Breast epithelium (tissue), 4 donors: ENCODE data around the gene ZC3H14. TPM values are rescaled to one million over a fixed set of nuclear protein-coding genes. Genes with fewer than 3 reads are reported as not detected.

Experiments used
- DNase-seq, 2 donors: peaks; one replicate each; pipeline ENCODE4 v3.0.0-alpha.2; 2019; ENCODE audit warnings: low spot score in 2 of 2
- H3K27ac ChIP-seq, 2 donors: fragments of 200-600 bp; sonication (generic) in 1 of 2; one replicate each; pipeline ENCODE4 v1.5.1; 2016 to 2019; ENCODE audit warnings: mild to moderate bottlenecking in 1 of 2
- H3K27me3 ChIP-seq, 2 donors: fragments of 200-600 bp; sonication (generic) in 1 of 2; one replicate each; pipeline versions ENCODE4 v1.5.1 to v1.6.0; 2017 to 2019; ENCODE audit warnings: control low read depth in 1 of 2, mild to moderate bottlenecking in 1 of 2
- H3K36me3 ChIP-seq: fragments of 200-600 bp; one replicate; pipeline ENCODE4 v1.5.1; 2019
- H3K4me1 ChIP-seq, 2 donors: fragments of 200-600 bp; sonication (generic); one replicate each; pipeline ENCODE4 v1.5.1; 2016 to 2019; ENCODE audit warnings: control low read depth in 1 of 2
- H3K4me3 ChIP-seq, 3 donors: fragments of 200-600 bp; sonication (generic); 1 replicate in 2 of 3; 2 replicates in 1 of 3; pipeline ENCODE4 v1.5.1; 2016 to 2019; ENCODE audit warnings: mild to moderate bottlenecking in 3 of 3, moderate library complexity in 2 of 3
- H3K9me3 ChIP-seq, 2 donors: fragments of 200-600 bp; sonication (generic) in 1 of 2; one replicate each; pipeline ENCODE4 v1.5.1; 2016 to 2019; ENCODE audit warnings: control low read depth in 1 of 2
- POLR2A ChIP-seq: fragments of 450-650 bp; IDR thresholded peaks from one replicate; pipeline ENCODE4 v1.6.1; 2016; ENCODE audit warnings: antibody characterized with exemption, mild to moderate bottlenecking, moderate library complexity
- POLR2AphosphoS5 ChIP-seq, 3 donors: sonication (generic); formaldehyde crosslinking; IDR thresholded peaks; one replicate each; pipeline ENCODE4 v1.6.1; 2017; ENCODE audit warnings: antibody characterized with exemption in 3 of 3
- intact Hi-C: fragments of 100-400 bp; cut with DNase I; formaldehyde crosslinking; loops from one replicate; pipeline ENCODE4 v1.15.1; 2023; ENCODE audit warnings: low total_unique reads
- total RNA-seq, 3 donors: library from RNA; depleted of rRNA; stranded (reverse); fragments of >200 nt; gene quantifications; one replicate each; pipeline ENCODE4 v1.1.0, GENCODE V29; 2016
- TF ChIP-seq, protein P1 (sequence below), 3 donors: fragments of 450-650 bp; IDR thresholded peaks; one replicate each; pipeline ENCODE4 v1.5.1; 2016 to 2017; ENCODE audit warnings: antibody characterized with exemption in 3 of 3, mild to moderate bottlenecking in 3 of 3, moderate library complexity in 3 of 3

The ZC3H14 gene
- total RNA-seq, 3 donors from 2014 or later, result 75.7 to 102 (median 76.7) TPM

DNA sequence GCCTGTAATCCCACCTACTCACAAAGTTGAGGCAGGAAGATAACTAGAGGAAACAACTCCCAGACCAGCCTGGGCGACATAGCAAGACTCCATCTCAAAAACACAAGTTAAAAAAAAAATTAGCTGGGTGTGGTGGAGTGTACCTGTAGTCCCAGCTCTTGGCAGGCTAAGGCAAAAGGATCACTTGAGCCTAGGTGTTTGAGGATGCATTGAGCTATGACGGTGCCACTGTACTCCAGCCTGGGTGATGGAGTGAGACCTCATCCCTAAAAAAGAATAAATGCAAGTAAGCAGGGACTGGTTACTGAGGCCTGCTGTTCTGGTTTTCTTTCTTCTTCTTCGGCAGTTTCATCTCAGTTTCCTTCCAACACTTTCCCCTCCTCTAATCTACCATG, 15.5 kb upstream of the ZC3H14 start:
- TF ChIP-seq POLR2A (no peak), POLR2AphosphoS5 (IDR thresholded peaks at IDR 0.05) (no peak)
- TF ChIP-seq, protein P1, sequence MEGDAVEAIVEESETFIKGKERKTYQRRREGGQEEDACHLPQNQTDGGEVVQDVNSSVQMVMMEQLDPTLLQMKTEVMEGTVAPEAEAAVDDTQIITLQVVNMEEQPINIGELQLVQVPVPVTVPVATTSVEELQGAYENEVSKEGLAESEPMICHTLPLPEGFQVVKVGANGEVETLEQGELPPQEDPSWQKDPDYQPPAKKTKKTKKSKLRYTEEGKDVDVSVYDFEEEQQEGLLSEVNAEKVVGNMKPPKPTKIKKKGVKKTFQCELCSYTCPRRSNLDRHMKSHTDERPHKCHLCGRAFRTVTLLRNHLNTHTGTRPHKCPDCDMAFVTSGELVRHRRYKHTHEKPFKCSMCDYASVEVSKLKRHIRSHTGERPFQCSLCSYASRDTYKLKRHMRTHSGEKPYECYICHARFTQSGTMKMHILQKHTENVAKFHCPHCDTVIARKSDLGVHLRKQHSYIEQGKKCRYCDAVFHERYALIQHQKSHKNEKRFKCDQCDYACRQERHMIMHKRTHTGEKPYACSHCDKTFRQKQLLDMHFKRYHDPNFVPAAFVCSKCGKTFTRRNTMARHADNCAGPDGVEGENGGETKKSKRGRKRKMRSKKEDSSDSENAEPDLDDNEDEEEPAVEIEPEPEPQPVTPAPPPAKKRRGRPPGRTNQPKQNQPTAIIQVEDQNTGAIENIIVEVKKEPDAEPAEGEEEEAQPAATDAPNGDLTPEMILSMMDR (IDR thresholded peaks at IDR 0.05), result no peak
- no peaks in the 10 kb centered on the region for H3K27me3 ChIP-seq
- no peak overlapping the region for H3K4me3 ChIP-seq
- H3K36me3 ChIP-seq, result no peaks in the 10 kb centered on the region
- H3K9me3 ChIP-seq, result no peaks in the 10 kb centered on the region
- H3K4me1 ChIP-seq, result no peaks in the 10 kb centered on the region
- H3K27ac ChIP-seq, result no peak overlapping the region
- DNase-seq, result no peak
- intact Hi-C loops, result no loop called here

DNA sequence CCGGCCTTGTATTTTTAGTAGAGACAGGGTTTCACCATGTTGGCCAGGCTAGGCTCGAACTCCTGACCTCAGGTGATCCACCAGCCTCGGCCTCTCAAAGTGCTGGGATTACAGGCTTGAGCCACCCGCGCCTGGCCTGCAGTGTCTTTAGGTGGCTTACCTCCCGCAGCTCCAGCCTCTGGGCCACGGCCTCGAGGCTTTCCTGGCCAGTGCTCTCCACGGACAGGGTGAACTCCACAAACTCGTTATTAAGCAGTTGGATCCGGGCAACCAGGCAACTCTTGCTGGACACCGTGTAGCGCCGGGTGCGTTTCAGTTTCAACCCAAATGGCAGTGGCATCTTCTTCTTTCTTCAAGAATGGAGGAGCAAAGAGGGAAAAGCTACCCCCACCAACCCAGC, 12.8 kb upstream of the ZC3H14 start:
- Histone ChIP-seq H3K9me3 (no peaks in the 10 kb centered on the region), H3K27me3 (no peaks in the 10 kb centered on the region), H3K27ac (no peak overlapping the region), H3K36me3 (no peaks in the 10 kb centered on the region), H3K4me1 (peaks cover 0 to 4% of the 10 kb centered on the region in 2 donors), H3K4me3 (no peak overlapping the region)
- TF ChIP-seq POLR2A (no peak), POLR2AphosphoS5 (IDR thresholded peaks at IDR 0.05) (no peak)
- TF ChIP-seq, protein P1 (IDR thresholded peaks at IDR 0.05), result no peak
- DNase-seq, result no peak
- intact Hi-C loops, result no loop called here

DNA sequence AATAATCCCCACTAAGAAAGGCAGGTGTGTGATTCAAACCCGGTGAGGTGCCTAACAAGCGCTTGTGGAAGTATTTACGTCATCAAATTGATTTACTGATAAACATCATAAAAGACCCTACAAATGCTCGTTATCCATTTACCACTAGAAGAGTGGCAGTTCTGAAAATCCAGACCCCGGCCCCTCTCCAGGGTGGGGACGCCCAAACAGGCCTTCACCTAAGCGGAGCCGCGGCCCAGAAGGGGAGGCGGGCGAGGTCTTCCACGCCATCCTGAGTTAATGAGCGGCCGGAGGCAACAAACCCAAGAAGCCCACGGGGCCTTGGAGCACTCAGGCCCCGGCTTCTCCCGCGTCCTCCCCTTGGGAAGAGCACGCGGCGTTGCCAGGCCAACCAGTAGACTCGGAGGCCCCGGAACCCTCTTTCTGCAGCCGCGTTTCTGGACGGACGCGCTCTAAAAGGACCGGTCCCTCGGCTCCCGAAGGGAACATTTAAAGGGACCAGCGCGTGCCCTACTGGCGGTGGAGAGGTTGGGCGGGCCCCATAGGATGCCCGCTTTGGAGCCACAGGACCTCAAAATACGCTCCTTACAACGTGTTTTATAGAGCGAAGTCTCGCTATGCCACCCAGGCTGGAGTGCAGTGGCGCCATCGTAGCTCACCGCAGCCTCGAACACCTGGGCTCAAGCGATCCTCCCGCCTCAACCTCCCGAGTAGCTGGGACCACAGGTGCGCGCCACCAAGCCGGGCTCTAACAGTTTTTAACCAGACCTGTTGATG, 11.6 kb upstream of the ZC3H14 start:
- peak overlapping the region; percentile 60 to 78 (median 73) for H3K4me3 ChIP-seq
- peak overlapping the region; percentile 79 for H3K27ac ChIP-seq
- no peaks in the 10 kb centered on the region for H3K27me3 ChIP-seq
- H3K9me3 ChIP-seq, result no peaks in the 10 kb centered on the region
- intact Hi-C loops, result no loop called here
- H3K4me1 ChIP-seq, result peaks cover 0 to 4% of the 10 kb centered on the region in 2 donors
- peak; percentile 69 to 82 for DNase-seq
- TF ChIP-seq, protein P1 (IDR thresholded peaks at IDR 0.05), result peak in 2 of 3 donors; percentile 36 to 40
- TF ChIP-seq POLR2A, result no peak
- peak in 2 of 3 donors; percentile 63 to 74 for TF ChIP-seq POLR2AphosphoS5 (IDR thresholded peaks at IDR 0.05)
- no peaks in the 10 kb centered on the region for H3K36me3 ChIP-seq

DNA sequence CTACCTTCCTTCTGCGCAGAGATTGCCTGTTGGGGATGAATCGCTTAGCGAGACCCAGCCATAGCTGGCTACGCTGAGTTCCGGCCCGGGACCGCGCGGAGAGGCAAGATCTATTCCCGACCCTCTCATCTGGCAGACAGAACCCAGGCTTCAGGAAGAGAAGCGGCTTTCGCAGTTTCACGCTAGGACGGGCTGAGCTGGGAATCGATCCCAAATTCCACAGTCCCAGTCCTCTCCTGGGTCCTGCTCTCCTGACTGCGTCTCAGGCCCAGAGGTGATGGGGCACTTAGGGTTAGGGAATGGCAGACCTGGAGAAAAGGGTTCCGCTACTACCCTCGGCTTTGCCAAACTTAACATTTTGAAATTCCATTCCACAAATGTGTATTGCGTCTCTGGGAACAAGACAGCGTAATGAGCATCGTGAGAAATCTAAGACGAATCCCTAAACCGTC, 10.8 kb upstream of the ZC3H14 start:
- Histone ChIP-seq H3K9me3 (no peaks in the 10 kb centered on the region), H3K4me3 (peak overlapping the region; percentile 60 to 78 (median 73)), H3K4me1 (peaks cover 0 to 4% of the 10 kb centered on the region in 2 donors), H3K36me3 (no peaks in the 10 kb centered on the region), H3K27ac (peak overlapping the region; percentile 79), H3K27me3 (no peaks in the 10 kb centered on the region)
- TF ChIP-seq POLR2AphosphoS5 (IDR thresholded peaks at IDR 0.05) (no peak), POLR2A (no peak)
- TF ChIP-seq, protein P1 (IDR thresholded peaks at IDR 0.05), result no peak
- intact Hi-C loops, result no loop called here
- no peak for DNase-seq

DNA sequence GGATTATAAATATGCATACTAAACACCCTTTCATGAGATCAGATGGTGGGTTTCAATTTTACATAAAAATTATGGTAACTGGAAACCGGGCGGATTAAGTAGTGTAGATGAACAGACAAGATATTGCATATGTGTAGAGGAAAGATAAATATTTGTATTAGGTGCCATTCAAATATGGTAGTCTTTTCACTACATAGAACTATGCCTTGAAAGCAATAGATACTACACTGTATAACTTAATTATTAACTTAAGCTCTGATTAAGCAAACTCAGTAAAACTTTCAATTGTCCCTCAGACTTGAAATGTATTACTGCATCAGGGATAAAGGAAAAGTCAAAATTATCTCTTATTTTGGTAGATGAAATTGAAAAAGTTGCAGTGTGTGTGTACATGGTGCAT, 10.0 kb upstream of the ZC3H14 start:
- DNase-seq, result no peak
- H3K4me3 ChIP-seq, result peak overlapping the region in 1 of 3 donors; percentile 90
- no peaks in the 10 kb centered on the region for H3K27me3 ChIP-seq
- H3K9me3 ChIP-seq, result no peaks in the 10 kb centered on the region
- H3K4me1 ChIP-seq, result peaks cover 0 to 4% of the 10 kb centered on the region in 2 donors
- intact Hi-C loops, result no loop called here
- no peaks in the 10 kb centered on the region for H3K36me3 ChIP-seq
- no peak overlapping the region for H3K27ac ChIP-seq
- TF ChIP-seq POLR2AphosphoS5 (IDR thresholded peaks at IDR 0.05), result no peak
- TF ChIP-seq, protein P1 (IDR thresholded peaks at IDR 0.05), result no peak
- no peak for TF ChIP-seq POLR2A
